Activated gamma-delta T cell (primary cell): Measurements from ENCODE around the gene HDAC3.
"Not testable (repeated sequence)": the region's sequence is repeated elsewhere in the genome, so short reads cannot be mapped to it uniquely, and the experiment has no call there.

ENCODE experiments used
- DNase-seq: peaks from one replicate; lab custom pipeline; 2025; lab: John Stamatoyannopoulos, UW

HDAC3 gene

GRCh38 chr5:141634720-141635119, 1.9 kb downstream of the HDAC3 start:
- no peak for DNase-seq

GRCh38 chr5:141633871-141634561, 2.6 kb downstream of the HDAC3 start:
- no peak for DNase-seq

GRCh38 chr5:141632650-141633049, 4.0 kb downstream of the HDAC3 start:
- no peak for DNase-seq

DNA sequence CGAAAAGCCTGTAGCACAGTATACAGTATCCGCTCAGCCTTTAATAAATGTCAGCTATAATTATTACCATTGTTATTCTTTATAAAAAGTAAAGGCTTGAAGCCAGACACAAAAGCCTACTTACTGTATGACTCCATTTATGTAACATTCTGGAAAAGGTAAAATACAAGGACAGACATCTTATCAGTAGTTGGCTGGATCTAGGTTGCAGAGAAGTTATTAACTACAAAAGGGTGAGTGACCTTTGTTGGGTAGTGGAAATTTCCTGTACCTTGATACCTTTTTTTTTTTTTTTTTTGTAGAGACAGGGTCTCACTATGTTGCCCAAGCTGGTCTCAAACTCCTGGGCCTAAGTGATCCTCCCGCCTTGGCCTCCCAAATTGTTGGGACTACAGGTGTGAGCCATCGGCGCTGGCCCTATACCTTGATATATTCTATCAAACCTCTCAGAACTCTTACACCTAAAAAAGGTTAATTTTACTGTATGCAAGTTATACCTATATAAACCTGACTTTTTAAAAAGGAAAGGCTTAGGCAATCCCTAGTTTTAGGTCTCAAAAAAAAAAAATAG, 6.0 kb downstream of the HDAC3 start:
- DNase-seq: no peak

DNA sequence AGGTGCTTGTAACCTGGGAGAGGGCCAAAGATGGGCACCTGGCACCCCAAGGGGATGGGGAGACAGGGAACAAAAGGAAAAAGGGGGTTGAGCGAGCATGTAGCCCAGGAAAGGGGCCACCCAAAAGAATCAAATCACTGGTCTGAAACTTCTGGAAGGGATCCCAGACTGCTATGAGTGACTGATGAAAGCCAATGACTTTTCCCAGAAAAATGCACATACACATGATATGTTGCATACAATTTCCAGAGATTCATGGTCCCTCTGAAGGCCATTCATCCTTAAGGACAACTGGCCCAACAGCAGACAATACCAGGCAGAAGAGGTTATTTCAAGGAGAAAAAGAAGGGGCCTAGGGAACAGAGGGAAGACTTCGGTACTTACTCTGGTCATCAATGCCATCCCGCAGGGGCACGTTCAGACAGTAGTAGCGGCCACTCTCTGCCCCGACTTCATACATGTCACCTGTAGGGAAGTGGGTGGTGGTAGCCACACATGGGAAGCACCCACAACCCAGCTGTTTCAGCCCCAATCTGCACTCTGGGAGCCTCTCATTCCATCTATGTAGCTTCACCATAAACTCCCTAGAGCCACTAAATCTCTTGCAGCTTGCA, 8.4 kb downstream of the HDAC3 start:
- no peak for DNase-seq

GRCh38 chr5:141623611-141624010, 13.0 kb downstream of the HDAC3 start:
- DNase-seq: no peak

GRCh38 chr5:141623186-141623585, 13.5 kb downstream of the HDAC3 start:
- no peak for DNase-seq

- peak; percentile 97 for DNase-seq
These were observed 17.7 kb downstream of the HDAC3 start, which contains the start of gene DIAPH1 for GRCh38 chr5:141618804-141619554. Gene DIAPH1, minus strand, starts transcription at chr5:141619000. Its CDS starts 86 bp downstream, at chr5:141618914.

DNA sequence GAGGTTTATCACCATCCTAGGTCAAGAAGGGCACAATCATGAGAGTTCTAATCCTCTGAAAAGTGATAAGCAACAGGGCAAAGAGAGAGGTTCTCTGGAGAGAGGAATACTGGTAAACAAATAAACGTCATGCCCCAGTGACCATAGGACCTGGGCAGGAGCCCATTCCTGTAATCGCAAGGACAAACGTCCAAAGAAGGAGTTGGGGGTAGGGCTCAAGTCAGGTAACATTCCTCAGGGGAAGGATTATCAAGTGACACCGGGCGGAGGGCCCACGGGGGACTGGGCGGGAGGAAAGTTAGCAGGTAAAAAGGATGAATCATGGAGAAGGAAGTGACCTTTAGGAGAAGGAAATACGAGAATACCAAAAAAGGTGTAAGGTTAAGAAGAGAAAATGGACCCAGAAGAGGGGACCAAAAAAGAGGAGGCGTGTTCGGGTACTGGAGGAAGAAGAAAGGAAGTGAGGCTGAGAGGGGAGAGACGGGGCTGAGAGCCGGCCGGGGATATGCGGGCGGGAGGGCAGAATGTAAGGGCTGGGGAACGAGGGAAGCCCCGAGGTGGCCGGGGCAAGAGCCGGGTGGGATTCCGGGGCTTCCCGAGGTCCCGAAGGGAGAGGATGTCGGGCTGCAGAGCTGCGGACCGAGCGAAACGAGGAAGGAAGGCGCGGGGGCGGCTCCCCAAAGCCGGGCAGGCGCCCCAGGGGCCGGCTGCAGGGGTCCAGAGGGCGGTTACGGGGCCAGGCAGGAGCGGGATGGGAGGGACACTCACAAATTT, 18.4 kb downstream of the HDAC3 start:
- DNase-seq: no peak

- no peak for DNase-seq
These were observed 19.0 kb downstream of the HDAC3 start for GRCh38 chr5:141617682-141618029.

DNA sequence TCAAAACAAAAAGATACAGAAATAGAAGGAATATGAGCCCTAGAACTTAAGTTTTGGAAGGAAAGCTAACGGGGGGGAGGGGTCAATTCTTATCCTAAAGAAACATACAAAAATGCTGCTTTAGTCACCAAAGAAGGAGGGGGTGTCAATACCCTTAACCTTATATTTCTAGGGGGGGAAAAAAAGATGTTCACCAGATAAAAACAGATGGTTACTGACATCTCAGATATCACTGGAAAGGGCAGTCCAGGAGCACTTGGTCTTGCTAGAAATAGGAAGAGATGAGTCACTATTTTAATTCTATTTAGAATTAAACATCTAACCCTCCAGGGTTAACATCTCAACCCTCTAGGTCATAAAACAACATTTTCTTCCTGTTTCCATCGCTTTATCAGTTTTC, 19.5 kb downstream of the HDAC3 start:
- DNase-seq: no peak

DNA sequence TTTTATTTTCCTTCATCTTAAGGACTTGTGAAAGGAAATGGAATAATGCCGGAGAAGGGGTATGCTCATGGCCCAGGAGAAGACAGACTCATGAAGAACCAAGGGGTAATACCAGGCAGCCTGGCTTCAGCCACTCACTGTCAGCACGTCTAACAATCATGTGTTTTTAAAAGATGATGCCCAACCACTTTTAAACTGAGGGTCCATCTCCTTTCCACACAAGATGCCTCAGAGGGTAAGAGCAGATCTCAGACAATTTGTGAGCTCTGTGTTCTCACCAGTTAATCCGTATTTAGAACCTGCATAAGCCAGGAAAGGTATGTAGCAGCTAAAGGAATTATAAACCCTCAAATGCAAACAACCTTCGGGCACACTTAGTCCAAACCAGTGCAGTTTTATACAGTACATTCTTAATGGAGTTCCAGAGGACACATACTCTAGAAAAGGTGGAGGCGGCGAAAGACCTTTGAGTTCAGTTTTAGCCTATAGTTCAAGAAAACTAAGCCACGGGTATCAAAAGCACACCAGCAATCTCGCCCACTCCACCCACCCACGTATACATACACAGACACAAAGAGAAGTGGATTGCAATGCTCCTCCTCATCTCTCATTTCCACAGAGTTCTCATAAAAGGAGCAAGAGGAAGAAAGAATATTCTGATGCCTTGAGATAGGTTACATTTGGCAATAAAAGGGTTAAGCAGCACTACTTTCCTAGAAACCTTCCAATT, 20.5 kb downstream of the HDAC3 start:
- DNase-seq: no peak

GRCh38 chr5:141613344-141613743, 23.3 kb downstream of the HDAC3 start:
- DNase-seq: no peak

- no peak for DNase-seq
These were observed 25.4 kb downstream of the HDAC3 start for GRCh38 chr5:141611289-141611688.

GRCh38 chr5:141609921-141610320, 26.7 kb downstream of the HDAC3 start:
- not testable (repeated sequence) for DNase-seq

DNA sequence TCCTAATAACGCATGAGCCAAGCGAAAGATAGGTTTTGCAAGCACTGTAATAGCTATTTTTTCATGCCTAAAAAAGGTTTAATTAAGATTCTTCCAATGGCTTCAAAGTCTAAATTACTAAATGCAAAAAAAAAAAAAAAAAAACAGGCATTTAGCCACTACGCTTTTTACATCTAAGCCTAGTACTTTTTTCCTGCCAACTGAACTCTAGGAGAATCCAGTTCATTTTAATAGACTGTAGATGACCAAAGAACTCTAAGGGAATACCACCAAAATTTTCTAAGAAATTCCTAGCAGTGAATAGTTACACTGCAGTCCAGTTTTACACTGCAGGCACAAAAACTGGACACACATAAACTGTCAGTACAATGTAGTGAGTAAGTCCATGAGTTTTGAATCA, 27.6 kb downstream of the HDAC3 start:
- no peak for DNase-seq

DNA sequence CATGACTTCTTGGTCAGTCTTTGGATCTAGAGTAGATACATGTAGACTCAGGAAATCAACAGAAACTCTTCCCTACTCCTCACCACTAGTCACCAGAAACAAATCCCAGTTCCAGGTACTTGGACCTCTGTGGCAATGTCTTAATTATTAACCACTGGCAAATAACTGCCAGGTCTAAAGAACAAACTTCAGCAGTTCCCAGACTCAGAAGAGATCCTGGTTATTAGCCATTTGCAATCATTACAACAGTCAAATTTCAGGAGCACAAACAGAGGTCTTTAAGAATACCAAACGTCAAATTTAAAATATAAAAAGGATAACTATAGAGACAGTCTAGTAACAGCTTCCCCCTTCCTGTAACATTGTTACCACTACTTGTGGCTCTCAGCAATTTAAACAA, 28.1 kb downstream of the HDAC3 start:
- no peak for DNase-seq

- DNase-seq: no peak
These were observed 28.6 kb downstream of the HDAC3 start for GRCh38 chr5:141608046-141608445.

GRCh38 chr5:141605523-141606277, 30.9 kb downstream of the HDAC3 start:
- DNase-seq: no peak

DNA sequence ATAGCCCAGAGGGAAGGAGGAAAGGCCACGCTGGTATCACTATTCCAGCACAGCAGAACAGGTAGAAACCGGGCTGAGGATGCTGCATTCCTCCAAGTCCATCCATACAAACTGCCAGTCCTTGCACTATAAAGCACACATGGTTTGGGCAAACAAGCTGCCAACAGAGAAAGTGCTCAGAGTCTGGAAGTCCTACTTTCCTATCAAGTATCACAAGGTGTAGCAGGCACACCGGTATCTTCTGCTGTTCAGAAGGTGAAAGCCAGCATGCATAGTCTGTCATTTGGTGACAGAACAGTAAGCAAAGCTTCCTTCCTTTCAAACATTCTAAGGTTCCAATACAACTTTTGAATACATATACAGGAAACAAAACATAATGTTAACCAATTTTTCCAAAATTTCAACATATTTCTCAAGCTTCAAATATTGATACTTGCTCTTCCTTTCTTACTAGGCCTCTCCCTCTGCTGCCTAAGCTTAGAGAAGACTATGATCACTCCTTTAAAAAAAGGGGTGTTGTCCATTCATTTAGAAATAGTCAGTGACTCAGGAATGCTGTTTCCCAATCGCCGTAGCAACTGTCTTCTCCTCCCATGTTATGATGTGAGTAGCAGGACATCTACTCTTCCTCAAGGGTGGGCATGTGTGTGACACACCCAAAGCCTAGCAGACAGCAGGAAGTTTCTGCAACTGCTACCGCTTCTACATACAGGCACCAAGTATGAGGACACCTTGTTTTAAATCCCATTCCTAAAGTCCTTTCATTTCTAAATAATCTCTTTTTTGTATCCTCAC, 32.5 kb downstream of the HDAC3 start:
- DNase-seq: no peak
